ENCODE data around the gene FBXL16.

GRCh38 chr16:680967-681745 lies 24.4 kb downstream of the FBXL16 start:
- TF ChIP-seq CTCF (IDR thresholded peaks at IDR 0.05; ENCODE audit: extremely low read depth in 1 of 2, insufficient read depth in 1 of 2, low read depth in 1 of 2, low read length in 2 of 2) = peak in 1 of 2 donors; percentile 15
- no peak for TF ChIP-seq POLR2A (IDR thresholded peaks at IDR 0.05; ENCODE audit: low read depth, low read length)
- TF ChIP-seq EZH2 (IDR thresholded peaks at IDR 0.05; ENCODE audit: borderline replicate concordance, low read depth, low read length, severe bottlenecking) = no peak
